HEK293 (cell line): ENCODE results near the gene SDS.

Experiments used
- CTCF ChIA-PET: fragments of 350-600 bp; formaldehyde crosslinking; extraction: SDS; loops from one replicate; lab custom pipeline; 2021; ENCODE audit warnings: antibody characterized with exemption; lab: Yijun Ruan, JAX
- POLR2A ChIA-PET: fragments of 300-600 bp; formaldehyde crosslinking; extraction: SDS; loops from one replicate; lab custom pipeline; 2020; ENCODE audit warnings: antibody characterized with exemption, inconsistent platforms; lab: Yijun Ruan, JAX
- H3K27ac ChIP-seq: fragments of 200-500 bp; sonication (Bioruptor generic); 2 replicates; pipeline ENCODE4 v1.5.1; 2014; ENCODE audit warnings: low read depth, low read length, control low read depth, inconsistent platforms; ENCODE audit errors: extremely low read depth
- H3K36me3 ChIP-seq, 2 experiments: fragments of 200-500 bp in 1 of 2; sonication (Bioruptor generic) in 1 of 2; 1 replicate in 1 of 2; 2 replicates in 1 of 2; pipeline ENCODE4 v1.5.1; 2014 to 2017; ENCODE audit warnings: inconsistent platforms in 2 of 2, low read length in 2 of 2; ENCODE audit not compliant: control insufficient read depth in 2 of 2, insufficient read depth in 1 of 2
- H3K4me1 ChIP-seq: fragments of 200-500 bp; sonication (Bioruptor generic); 2 replicates; pipeline ENCODE4 v1.5.1; 2014; ENCODE audit warnings: mild to moderate bottlenecking, low read length, inconsistent platforms; ENCODE audit not compliant: control insufficient read depth, insufficient read depth
- H3K4me3 ChIP-seq: 2 replicates; pipeline ENCODE4 v1.5.1; 2011; ENCODE audit warnings: low read depth, mild to moderate bottlenecking, control low read depth, low read length, moderate library complexity
- H3K9me3 ChIP-seq: fragments of 200-500 bp; sonication (Bioruptor generic); 2 replicates; pipeline ENCODE4 v1.5.1; 2014; ENCODE audit warnings: low read depth, low read length, inconsistent platforms; ENCODE audit not compliant: control insufficient read depth, insufficient read depth
- HOXA7 ChIP-seq: sonication (generic); formaldehyde crosslinking; IDR thresholded peaks from 2 replicates; pipeline ENCODE4 v1.8.1; 2022; ENCODE audit warnings: missing genetic modification reagents, borderline replicate concordance
- HOXC10 ChIP-seq: sonication (generic); formaldehyde crosslinking; IDR thresholded peaks from 2 replicates; pipeline ENCODE4 v1.8.1; 2023; ENCODE audit warnings: mild to moderate bottlenecking, missing genetic modification reagents
- MEIS1 ChIP-seq: sonication (generic); formaldehyde crosslinking; IDR thresholded peaks from 2 replicates; pipeline ENCODE4 v1.8.1; 2022; ENCODE audit warnings: missing genetic modification reagents, mild to moderate bottlenecking, borderline replicate concordance
- PRDM10 ChIP-seq: fragments of 450-650 bp; formaldehyde crosslinking; IDR thresholded peaks from 2 replicates; pipeline ENCODE4 v1.5.1; 2016; ENCODE audit warnings: missing biosample characterization, missing genetic modification characterization
- RBAK ChIP-seq: fragments of 450-650 bp; formaldehyde crosslinking; IDR thresholded peaks from 2 replicates; pipeline ENCODE4 v1.5.1; 2016; ENCODE audit warnings: missing biosample characterization, missing genetic modification characterization
- TRIM28 ChIP-seq: IDR thresholded peaks from 2 replicates; pipeline ENCODE4 v1.6.1; 2011; ENCODE audit warnings: low read length, control low read depth, borderline replicate concordance
- TSHZ1 ChIP-seq: fragments of 450-650 bp; formaldehyde crosslinking; IDR thresholded peaks from 2 replicates; pipeline ENCODE4 v1.5.1; 2016; ENCODE audit warnings: missing biosample characterization, missing genetic modification characterization, borderline replicate concordance
- YY2 ChIP-seq: fragments of 450-650 bp; formaldehyde crosslinking; IDR thresholded peaks from 2 replicates; pipeline ENCODE4 v1.5.1; 2016; ENCODE audit warnings: missing biosample characterization, missing genetic modification characterization
- ZBTB26 ChIP-seq: fragments of 450-650 bp; formaldehyde crosslinking; optimal IDR thresholded peaks from 2 replicates; pipeline ENCODE3; 2016; ENCODE audit warnings: missing biosample characterization, mild to moderate bottlenecking, missing genetic modification characterization
- ZNF112 ChIP-seq: fragments of 450-650 bp; formaldehyde crosslinking; IDR thresholded peaks from 2 replicates; pipeline ENCODE4 v1.5.0; 2017; ENCODE audit warnings: missing biosample characterization, missing genetic modification characterization
- ZNF121 ChIP-seq: fragments of 450-650 bp; formaldehyde crosslinking; IDR thresholded peaks from 2 replicates; pipeline ENCODE4 v1.5.1; 2016; ENCODE audit warnings: missing biosample characterization, missing genetic modification characterization
- ZNF133 ChIP-seq: fragments of 450-650 bp; formaldehyde crosslinking; IDR thresholded peaks from 2 replicates; pipeline ENCODE4 v1.5.1; 2016; ENCODE audit warnings: missing biosample characterization, missing genetic modification characterization
- ZNF324 ChIP-seq: fragments of 450-650 bp; formaldehyde crosslinking; IDR thresholded peaks from 2 replicates; pipeline ENCODE4 v1.5.1; 2016; ENCODE audit warnings: missing biosample characterization, missing genetic modification characterization
- ZNF335 ChIP-seq: fragments of 450-650 bp; formaldehyde crosslinking; conservative IDR thresholded peaks from 2 replicates; pipeline ENCODE4 v1.5.1; 2016; ENCODE audit warnings: missing biosample characterization, missing genetic modification characterization
- ZNF624 ChIP-seq: fragments of 450-650 bp; formaldehyde crosslinking; IDR thresholded peaks from 2 replicates; pipeline ENCODE4 v1.5.1; 2017; ENCODE audit warnings: missing biosample characterization, missing genetic modification characterization
- ZNF664 ChIP-seq: fragments of 450-650 bp; formaldehyde crosslinking; IDR thresholded peaks from 2 replicates; pipeline ENCODE4 v1.5.1; 2016; ENCODE audit warnings: missing biosample characterization, missing genetic modification characterization
- ZNF692 ChIP-seq: fragments of 450-650 bp; formaldehyde crosslinking; IDR thresholded peaks from 2 replicates; pipeline ENCODE4 v1.5.1; 2016; ENCODE audit warnings: missing biosample characterization, missing genetic modification characterization
- ZNF777 ChIP-seq: fragments of 450-650 bp; formaldehyde crosslinking; IDR thresholded peaks from 2 replicates; pipeline ENCODE4 v1.5.1; 2017; ENCODE audit warnings: missing biosample characterization, missing genetic modification characterization, borderline replicate concordance
- ZSCAN23 ChIP-seq: fragments of 450-650 bp; formaldehyde crosslinking; IDR thresholded peaks from 2 replicates; pipeline ENCODE4 v1.5.1; 2016; ENCODE audit warnings: missing biosample characterization, missing genetic modification characterization

Gene SDS

GRCh38 chr12:113399490-113399889 lies 4.2 kb downstream of the SDS start:
- no peaks in the 10 kb centered on the region for H3K4me1 ChIP-seq
- no peak overlapping the region for H3K4me3 ChIP-seq
- TF ChIP-seq ZNF664 (tag by site-specific recombination) (no peak), ZNF112 (tag by site-specific recombination) (no peak), RBAK (tag by site-specific recombination) (no peak), TRIM28 (no peak), ZNF133 (tag by site-specific recombination) (no peak), YY2 (tag by site-specific recombination) (no peak), TSHZ1 (tag by site-specific recombination) (no peak), HOXC10 (no peak), ZNF335 (tag by site-specific recombination) (no peak), ZNF777 (tag by site-specific recombination) (no peak), PRDM10 (tag by site-specific recombination) (no peak), HOXA7 (CRISPR knock-in tag) (no peak), ZBTB26 (tag by site-specific recombination) (no peak), ZNF324 (tag by site-specific recombination) (no peak), ZSCAN23 (tag by site-specific recombination) (no peak), ZNF624 (tag by site-specific recombination) (no peak), ZNF121 (tag by site-specific recombination) (no peak), MEIS1 (CRISPR knock-in tag) (no peak), ZNF692 (tag by site-specific recombination) (no peak)
- no peak overlapping the region for H3K27ac ChIP-seq
- CTCF ChIA-PET: interaction anchor here (1.2 kb wide), 1 partner anchor 26 kb away, joined by 3 read pairs; no protein-coding TSS in a partner anchor
- H3K36me3 ChIP-seq: no peaks in the 10 kb centered on the region
- no peaks in the 10 kb centered on the region for H3K9me3 ChIP-seq
- POLR2A ChIA-PET: no interaction called here
